CD14-positive monocyte (primary cell): ENCODE measurements around the gene NFKBIE. TPM values are rescaled to one million over a fixed set of nuclear protein-coding genes. Genes with fewer than 3 reads are reported as not detected.

Source experiments
- DNase-seq, 3 donors: peaks; one replicate each; pipeline ENCODE4 v3.0.0-alpha.2; 2011 to 2022
- H2AFZ ChIP-seq: 2 replicates; pipeline ENCODE4 v1.6.0; 2012; ENCODE audit warnings: mild to moderate bottlenecking, low read depth, low read length, inconsistent platforms; ENCODE audit not compliant: insufficient read depth, poor library complexity, severe bottlenecking
- H3K27ac ChIP-seq, 2 donors: 1 replicate in 1 of 2; 2 replicates in 1 of 2; pipeline ENCODE4 v1.5.1; 2012 to 2013; ENCODE audit warnings: low read length in 2 of 2, control low read depth in 1 of 2, inconsistent platforms in 1 of 2, low read depth in 1 of 2, mild to moderate bottlenecking in 1 of 2
- H3K27me3 ChIP-seq, 2 donors: one replicate each; pipeline versions ENCODE4 v1.6.0 to v1.6.1; 2011 to 2013; ENCODE audit warnings: low read length in 2 of 2; ENCODE audit not compliant: control insufficient read depth in 2 of 2, insufficient read depth in 2 of 2
- H3K36me3 ChIP-seq, 2 donors: replicated peaks in 1 of 2; 1 replicate in 1 of 2; 2 replicates in 1 of 2; pipeline versions ENCODE4 v1.5.1 to v1.6.1; 2012 to 2013; ENCODE audit warnings: low read length in 2 of 2, control low read depth in 1 of 2, inconsistent platforms in 1 of 2, mild to moderate bottlenecking in 1 of 2; ENCODE audit not compliant: insufficient read depth in 2 of 2, control insufficient read depth in 1 of 2
- H3K4me1 ChIP-seq, 2 donors: 1 replicate in 1 of 2; 2 replicates in 1 of 2; pipeline versions ENCODE4 v1.5.1 to v1.6.1; 2012 to 2013; ENCODE audit warnings: low read length in 2 of 2, control low read depth in 1 of 2, inconsistent platforms in 1 of 2, mild to moderate bottlenecking in 1 of 2, moderate library complexity in 1 of 2; ENCODE audit not compliant: insufficient read depth in 2 of 2, control insufficient read depth in 1 of 2
- H3K4me2 ChIP-seq: replicated peaks from 2 replicates; pipeline ENCODE3; 2012; ENCODE audit warnings: low read length, moderate library complexity, mild to moderate bottlenecking; ENCODE audit not compliant: poor library complexity, severe bottlenecking; ENCODE audit errors: extremely low read depth
- H3K4me3 ChIP-seq, 3 experiments: fragments of 200-600 bp in 1 of 3; sonication (generic) in 1 of 3; replicated peaks in 1 of 3; 1 replicate in 2 of 3; 2 replicates in 1 of 3; pipeline ENCODE4 v1.5.1; 2011 to 2013; ENCODE audit warnings: low read length in 3 of 3, mild to moderate bottlenecking in 3 of 3, control low read depth in 2 of 3, low read depth in 2 of 3, inconsistent platforms in 1 of 3, moderate library complexity in 1 of 3
- H3K79me2 ChIP-seq: 2 replicates; pipeline ENCODE4 v1.6.0; 2012; ENCODE audit warnings: mild to moderate bottlenecking, control low read depth, inconsistent platforms, low read length, moderate library complexity; ENCODE audit not compliant: insufficient read depth
- H3K9ac ChIP-seq: 2 replicates; pipeline ENCODE4 v1.6.0; 2017; ENCODE audit warnings: low read length, mild to moderate bottlenecking; ENCODE audit not compliant: insufficient read depth, poor library complexity, severe bottlenecking
- H3K9me3 ChIP-seq, 2 donors: replicated peaks in 1 of 2; 1 replicate in 1 of 2; 2 replicates in 1 of 2; pipeline versions ENCODE4 v1.5.1 to v1.6.1; 2012 to 2013; ENCODE audit warnings: low read length in 2 of 2, control low read depth in 1 of 2; ENCODE audit not compliant: control insufficient read depth in 1 of 2, insufficient read depth in 1 of 2
- H4K20me1 ChIP-seq: 2 replicates; pipeline ENCODE4 v1.6.0; 2012; ENCODE audit warnings: mild to moderate bottlenecking, low read length, control low read depth, moderate library complexity; ENCODE audit not compliant: insufficient read depth
- H3K27ac Mint-ChIP-seq, 7 donors: one replicate each; pipeline ENCODE4 v1.8.0; 2020; ENCODE audit warnings: mild to moderate bottlenecking in 7 of 7, mixed read lengths in 7 of 7, moderate library complexity in 6 of 7, inconsistent platforms in 2 of 7
- H3K27me3 Mint-ChIP-seq, 3 donors: one replicate each; pipeline ENCODE4 v1.8.0; 2021 to 2022; ENCODE audit warnings: low read depth in 3 of 3, mild to moderate bottlenecking in 3 of 3, mixed read lengths in 3 of 3, moderate library complexity in 3 of 3, inconsistent platforms in 1 of 3
- H3K36me3 Mint-ChIP-seq, 2 donors: one replicate each; pipeline ENCODE4 v1.8.0; 2020; ENCODE audit warnings: mixed read lengths in 2 of 2, inconsistent platforms in 1 of 2, mild to moderate bottlenecking in 1 of 2
- H3K4me1 Mint-ChIP-seq: one replicate; pipeline ENCODE4 v1.8.0; 2020; ENCODE audit warnings: mild to moderate bottlenecking, mixed read lengths
- H3K4me3 Mint-ChIP-seq, 2 donors: one replicate each; pipeline ENCODE4 v1.8.0; 2020; ENCODE audit warnings: mild to moderate bottlenecking in 2 of 2, mixed read lengths in 2 of 2, moderate library complexity in 1 of 2
- H3K9me3 Mint-ChIP-seq, 7 donors: one replicate each; pipeline ENCODE4 v1.8.0; 2020 to 2022; ENCODE audit warnings: mixed read lengths in 7 of 7, mild to moderate bottlenecking in 6 of 7, moderate library complexity in 6 of 7, inconsistent platforms in 2 of 7
- CTCF ChIP-seq: fragments of 200-600 bp; IDR thresholded peaks from one replicate; pipeline ENCODE4 v1.8.0; 2022; ENCODE audit warnings: antibody characterized with exemption, mild to moderate bottlenecking
- WGBS: methylation state at CpG from one replicate; pipeline ENCODE4 v1.1.5; 2013; ENCODE audit warnings: missing lambda C conversion rate; ENCODE audit not compliant: insufficient coverage; 5-methylcytosine and 5-hydroxymethylcytosine counted together
- intact Hi-C, 2 donors: fragments of 100-400 bp; cut with micrococcal nuclease; formaldehyde crosslinking; loops; one replicate each; pipeline versions ENCODE4 v1.15.0 to v1.15.1; 2023
- polyA plus RNA-seq, 3 donors: library from polyadenylated mRNA; depleted of rRNA in 1 of 3; unstranded in 2 of 3; stranded (reverse) in 1 of 3; fragments of 300-500 nt in 2 of 3; fragments of >200 nt in 1 of 3; fragmentation: Illumina TruSeq in 2 of 3; gene quantifications; 1 replicate in 2 of 3; 2 replicates in 1 of 3; pipeline ENCODE4 v1.2.3, GENCODE V29; 2012 to 2021

Gene NFKBIE
- polyA plus RNA-seq, 3 donors: 19.9 to 108 (median 23.2) TPM

- H3K27me3 Mint-ChIP-seq: peaks cover 41 to 57% (median 50%) of the 10 kb centered on the region in 3 donors
- Histone ChIP-seq H3K9me3 (peaks cover 0 to 5% of the 10 kb centered on the region in 2 donors), H3K4me2 (peak overlapping the region; percentile 64), H4K20me1 (no peaks in the 10 kb centered on the region), H3K79me2 (no peaks in the 10 kb centered on the region), H3K4me3 (no peak overlapping the region), H3K4me1 (peaks cover 9 to 15% of the 10 kb centered on the region in 2 donors), H3K27ac (no peak overlapping the region), H3K36me3 (peaks cover 30 to 36% of the 10 kb centered on the region in 2 donors), H3K27me3 (peaks cover 23 to 43% of the 10 kb centered on the region in 2 donors), H2AFZ (no peak overlapping the region), H3K9ac (no peak overlapping the region)
- peak overlapping the region in 1 of 2 donors; percentile 82 for H3K4me3 Mint-ChIP-seq
- H3K27ac Mint-ChIP-seq: no peak overlapping the region
- WGBS: 62% methylated on average over 13 of the region's 20 CpGs
- peaks cover 40 to 42% of the 10 kb centered on the region in 2 donors for H3K36me3 Mint-ChIP-seq
- no peak for TF ChIP-seq CTCF
- intact Hi-C loops: no loop called here
- peaks cover 25% of the 10 kb centered on the region for H3K4me1 Mint-ChIP-seq
- peaks cover 0 to 8% (median 3%) of the 10 kb centered on the region in 7 donors for H3K9me3 Mint-ChIP-seq
- DNase-seq: no peak
These were observed 32.9 kb upstream of the NFKBIE start for GRCh38 chr6:44298055-44298803.

- H3K27me3 Mint-ChIP-seq: peaks cover 46 to 66% (median 54%) of the 10 kb centered on the region in 3 donors
- Histone ChIP-seq H3K4me2 (peak overlapping the region; percentile 64), H2AFZ (no peak overlapping the region), H3K27ac (no peak overlapping the region), H3K79me2 (no peaks in the 10 kb centered on the region), H3K9ac (no peak overlapping the region), H3K27me3 (peaks cover 23 to 43% of the 10 kb centered on the region in 2 donors), H3K4me3 (peak overlapping the region in 1 of 3 experiments; percentile 43), H4K20me1 (no peaks in the 10 kb centered on the region), H3K4me1 (peaks cover 9 to 15% of the 10 kb centered on the region in 2 donors), H3K9me3 (peaks cover 0 to 5% of the 10 kb centered on the region in 2 donors), H3K36me3 (peaks cover 21 to 27% of the 10 kb centered on the region in 2 donors)
- no peak overlapping the region for H3K27ac Mint-ChIP-seq
- H3K9me3 Mint-ChIP-seq: peaks cover 0 to 8% (median 3%) of the 10 kb centered on the region in 7 donors
- intact Hi-C loops: no loop called here
- H3K36me3 Mint-ChIP-seq: peaks cover 33% of the 10 kb centered on the region in 2 donors
- WGBS: 1% methylated on average over 72 of the region's 86 CpGs
- DNase-seq: peak in 1 of 3 donors; percentile 5
- no peak for TF ChIP-seq CTCF
- peaks cover 25% of the 10 kb centered on the region for H3K4me1 Mint-ChIP-seq
- H3K4me3 Mint-ChIP-seq: peak overlapping the region; percentile 31 to 82
These were observed 32.0 kb upstream of the NFKBIE start for GRCh38 chr6:44297063-44298038.
